GM12891 (cell line): Measurements from ENCODE around the gene TNFSF15.

Source experiments
- PAX5 ChIP-seq: IDR thresholded peaks from 2 replicates; pipeline ENCODE4 v1.6.1; 2011; ENCODE audit warnings: low read length, moderate library complexity, mild to moderate bottlenecking; ENCODE audit not compliant: insufficient read depth, severe bottlenecking
- POLR2A ChIP-seq: IDR thresholded peaks from 2 replicates; pipeline ENCODE4 v1.6.1; 2011; ENCODE audit warnings: low read depth, low read length, control low read depth
- POLR2AphosphoS5 ChIP-seq: IDR thresholded peaks from 2 replicates; pipeline ENCODE4 v1.6.1; 2011; ENCODE audit warnings: low read depth, low read length, control low read depth
- POU2F2 ChIP-seq: IDR thresholded peaks from 2 replicates; pipeline ENCODE4 v1.6.1; 2011; ENCODE audit warnings: low read depth, mild to moderate bottlenecking, control low read depth, low read length, moderate library complexity
- SPI1 ChIP-seq: IDR thresholded peaks from 2 replicates; pipeline ENCODE4 v1.6.1; 2011; ENCODE audit warnings: low read depth, low read length, control low read depth
- TAF1 ChIP-seq: IDR thresholded peaks from 2 replicates; pipeline ENCODE4 v1.6.1; 2011; ENCODE audit warnings: low read depth, low read length, control low read depth

- TF ChIP-seq POLR2A (no peak), SPI1 (no peak), POLR2AphosphoS5 (no peak), POU2F2 (no peak), TAF1 (no peak), PAX5 (no peak)
Measured at GRCh38 chr9:114822708-114823107, 16.9 kb upstream of the TNFSF15 start.
